Subcutaneous adipose tissue (tissue), 4 donors: Measurements from ENCODE around the gene CHD5. TPM values are rescaled to one million over a fixed set of nuclear protein-coding genes. Genes with fewer than 3 reads are reported as not detected.

ENCODE experiments used
- total RNA-seq, 4 donors: library from RNA; depleted of rRNA; stranded (reverse); fragments of >200 nt; gene quantifications; one replicate each; pipeline ENCODE4 v1.1.0, GENCODE V29; 2016
- TF ChIP-seq, protein P1 (sequence below): fragments of 450-650 bp; IDR thresholded peaks from one replicate; pipeline ENCODE4 v1.5.1; 2016; ENCODE audit warnings: low read depth, mild to moderate bottlenecking, control low read depth, antibody characterized with exemption, moderate library complexity

The CHD5 gene
- total RNA-seq, 4 donors from 2014 or later, result 0.19 to 0.49 (median 0.22) TPM; not detected in 1

GRCh38 chr1:6129313-6129712 lies 50.8 kb downstream of the CHD5 start:
- TF ChIP-seq, protein P1, sequence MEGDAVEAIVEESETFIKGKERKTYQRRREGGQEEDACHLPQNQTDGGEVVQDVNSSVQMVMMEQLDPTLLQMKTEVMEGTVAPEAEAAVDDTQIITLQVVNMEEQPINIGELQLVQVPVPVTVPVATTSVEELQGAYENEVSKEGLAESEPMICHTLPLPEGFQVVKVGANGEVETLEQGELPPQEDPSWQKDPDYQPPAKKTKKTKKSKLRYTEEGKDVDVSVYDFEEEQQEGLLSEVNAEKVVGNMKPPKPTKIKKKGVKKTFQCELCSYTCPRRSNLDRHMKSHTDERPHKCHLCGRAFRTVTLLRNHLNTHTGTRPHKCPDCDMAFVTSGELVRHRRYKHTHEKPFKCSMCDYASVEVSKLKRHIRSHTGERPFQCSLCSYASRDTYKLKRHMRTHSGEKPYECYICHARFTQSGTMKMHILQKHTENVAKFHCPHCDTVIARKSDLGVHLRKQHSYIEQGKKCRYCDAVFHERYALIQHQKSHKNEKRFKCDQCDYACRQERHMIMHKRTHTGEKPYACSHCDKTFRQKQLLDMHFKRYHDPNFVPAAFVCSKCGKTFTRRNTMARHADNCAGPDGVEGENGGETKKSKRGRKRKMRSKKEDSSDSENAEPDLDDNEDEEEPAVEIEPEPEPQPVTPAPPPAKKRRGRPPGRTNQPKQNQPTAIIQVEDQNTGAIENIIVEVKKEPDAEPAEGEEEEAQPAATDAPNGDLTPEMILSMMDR, result no peak

DNA sequence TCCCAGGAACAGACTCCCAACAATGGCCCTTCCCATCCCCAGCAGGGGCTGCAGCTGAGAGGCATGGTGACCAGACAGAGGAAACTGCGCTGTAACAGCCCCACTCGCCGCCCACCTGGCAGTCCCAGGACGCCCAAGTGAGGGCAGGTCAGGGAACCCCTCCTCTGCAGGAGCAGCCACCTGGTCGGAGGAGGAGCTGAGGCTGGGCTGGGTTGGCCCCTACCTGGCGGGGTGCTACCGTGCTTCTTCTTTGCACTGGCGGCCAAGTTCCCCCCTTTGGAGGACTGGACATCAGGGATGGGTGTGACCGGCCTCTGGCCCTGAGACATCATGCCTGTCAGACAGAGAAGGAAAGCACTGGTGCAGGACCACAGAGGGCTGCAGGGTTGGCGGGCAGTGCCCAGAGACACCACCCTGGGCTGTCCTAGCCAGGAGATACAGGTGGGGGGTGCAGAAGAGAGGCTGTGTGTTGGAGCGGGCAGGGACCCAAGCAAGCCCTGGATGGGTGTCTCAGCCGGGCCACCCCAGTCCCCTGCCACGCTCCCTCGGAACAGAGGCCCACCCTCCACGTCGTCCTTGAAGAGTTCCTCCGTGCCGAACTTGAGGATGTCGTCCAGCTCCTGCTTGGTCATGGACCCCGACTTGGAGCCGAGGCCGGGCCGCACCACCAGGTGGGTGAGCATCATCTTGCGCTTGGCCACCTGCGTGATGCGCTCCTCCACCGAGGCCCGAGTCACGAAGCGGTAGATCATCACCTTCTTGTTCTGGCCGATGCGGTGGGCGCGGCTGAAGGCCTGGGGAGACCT lies 51.6 kb downstream of the CHD5 start:
- TF ChIP-seq, protein P1, result no peak

DNA sequence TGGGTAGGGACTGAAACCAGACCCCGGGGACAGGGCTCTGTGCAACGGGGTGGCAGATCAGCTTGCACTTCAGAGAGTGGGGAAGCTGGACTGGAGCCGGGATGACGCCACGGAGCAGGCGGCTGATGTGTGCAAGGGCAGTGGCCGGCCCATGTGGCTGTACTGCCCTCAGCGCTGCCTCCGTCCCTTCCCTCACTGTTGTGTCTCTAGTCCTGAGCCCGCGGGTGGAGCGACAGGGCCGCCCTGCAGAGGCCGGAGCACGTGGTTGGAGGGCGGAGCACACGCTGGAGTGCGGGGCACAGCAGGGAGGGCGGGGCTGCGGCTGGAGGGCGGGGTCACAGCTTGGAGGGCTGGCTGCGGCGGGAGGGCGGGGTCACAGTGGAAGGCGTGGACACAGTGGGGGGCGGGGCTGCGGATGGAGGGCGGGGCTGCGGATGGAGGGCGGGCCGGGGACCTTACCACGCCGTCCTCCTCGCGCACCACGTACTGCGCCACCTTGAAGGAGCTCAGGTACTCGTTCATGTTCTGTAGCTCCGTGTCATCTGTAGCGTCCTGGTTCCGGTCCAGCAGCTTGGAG lies 52.4 kb downstream of the CHD5 start:
- TF ChIP-seq, protein P1, result no peak

DNA sequence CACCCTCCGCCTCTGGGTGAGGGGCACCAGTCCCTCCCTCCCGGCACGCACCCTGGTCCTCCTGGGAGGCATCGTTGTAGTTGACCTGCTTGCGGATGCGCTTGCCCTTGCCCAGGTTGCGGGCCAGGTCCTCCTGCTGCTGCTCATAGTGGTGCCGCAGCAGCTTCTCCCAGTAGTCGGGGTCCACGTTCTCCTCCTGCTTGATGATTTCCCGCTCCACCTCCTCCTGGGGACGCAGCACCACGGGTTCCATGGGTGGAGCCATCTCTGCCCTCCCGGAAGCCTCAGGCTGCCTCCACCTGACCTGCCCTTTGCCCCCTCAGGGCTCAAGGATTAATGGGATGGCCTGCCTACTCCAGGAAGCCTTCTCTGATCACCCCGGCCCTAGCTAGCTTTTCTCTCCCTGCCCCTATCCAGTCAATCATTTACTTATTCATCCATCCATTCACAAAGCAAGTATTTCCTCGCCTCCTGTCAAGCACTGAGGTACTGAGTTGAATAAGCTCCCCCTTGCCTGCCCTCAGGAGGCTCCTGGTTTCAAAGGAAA lies 53.5 kb downstream of the CHD5 start:
- TF ChIP-seq, protein P1, result no peak

DNA sequence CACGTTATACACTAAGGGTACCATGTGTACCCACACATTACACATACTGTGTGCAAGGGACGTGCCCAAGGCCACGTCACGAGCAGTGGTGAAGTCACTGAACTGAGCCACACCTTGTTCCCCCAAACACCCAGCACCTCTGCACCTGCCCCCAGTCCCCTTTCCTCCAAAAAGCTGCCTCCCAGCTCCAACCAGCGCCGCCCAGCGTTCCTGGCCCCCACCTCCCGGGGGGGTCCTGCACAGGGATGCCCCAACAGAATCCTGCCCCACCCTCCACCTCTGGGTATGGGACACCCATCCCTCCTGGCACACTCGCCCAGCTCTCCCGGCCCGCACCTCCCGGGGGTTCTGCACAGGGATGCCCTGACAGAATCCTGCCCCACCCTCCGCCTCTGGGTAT lies 54.1 kb downstream of the CHD5 start:
- TF ChIP-seq, protein P1, result no peak

- TF ChIP-seq, protein P1, result no peak
Measured at GRCh38 chr1:6125366-6125765, 54.8 kb downstream of the CHD5 start.

DNA sequence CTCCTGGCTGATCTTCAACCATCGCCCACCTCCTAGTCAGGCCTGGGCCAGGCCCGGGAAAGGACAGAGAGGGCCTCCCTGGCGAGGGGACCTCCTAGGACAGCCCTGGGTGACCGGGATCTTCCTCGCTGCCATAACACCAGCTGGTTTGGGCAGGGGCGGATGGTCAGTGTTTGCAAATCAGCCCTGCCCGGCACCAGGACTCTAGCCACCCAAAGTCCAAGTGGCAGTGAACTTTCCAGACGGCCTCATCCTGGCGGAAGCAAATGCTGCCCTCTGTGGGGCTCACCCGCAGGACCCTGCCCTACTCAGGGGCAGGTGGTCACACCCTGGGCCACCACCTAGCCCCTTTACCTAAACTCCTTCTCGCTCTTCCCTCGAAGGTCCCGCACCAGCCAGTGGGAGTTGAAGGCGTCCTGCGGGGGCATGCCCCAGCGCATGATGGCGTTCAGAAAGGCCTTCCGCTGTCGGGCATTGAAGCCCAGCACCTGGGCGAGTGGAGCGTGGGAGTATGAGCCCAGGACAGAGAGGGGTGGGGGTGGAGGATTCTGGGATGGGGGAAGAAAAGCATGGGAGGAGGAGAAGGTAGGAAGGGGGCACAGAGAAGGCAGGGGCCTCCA lies 55.3 kb downstream of the CHD5 start:
- TF ChIP-seq, protein P1, result no peak
